ENCODE data around the gene PAX6.

The PAX6 gene

DNA sequence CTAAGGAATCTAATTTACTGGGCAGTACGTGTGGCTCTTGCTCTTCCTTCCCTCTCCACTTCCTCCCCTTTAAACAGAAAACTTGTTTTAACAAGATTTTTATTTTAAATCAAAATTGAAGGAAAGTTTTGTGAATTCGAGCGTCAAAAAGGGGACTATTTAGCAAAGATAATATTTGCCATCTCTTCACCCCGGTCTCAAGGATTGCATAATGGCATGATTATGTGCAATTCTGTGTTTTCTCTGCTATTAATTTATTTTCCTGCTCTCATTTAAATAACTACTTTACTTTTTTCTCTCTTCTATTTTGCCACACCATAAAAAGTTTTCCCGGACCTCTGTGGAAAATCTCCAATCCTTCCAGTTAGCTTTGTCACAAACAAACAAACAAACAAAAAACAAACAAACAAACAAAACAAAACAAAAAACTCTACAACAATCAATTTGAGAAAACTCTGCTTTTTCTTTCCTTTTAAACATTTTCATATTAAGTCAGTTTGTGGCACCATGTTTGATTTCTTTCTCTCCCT lies 10.2 kb upstream of the PAX6 start:
- Histone ChIP-seq H3K36me3 (ENCODE audit: control insufficient read depth, insufficient read depth, low read length, severe bottlenecking) (no peaks in the 10 kb centered on the region), H3K9ac (ENCODE audit: low read length) (no peak overlapping the region), H3K4me1 (ENCODE audit: control insufficient read depth, insufficient read depth, low read length) (peaks cover 4% of the 10 kb centered on the region), H3K27me3 (replicated peaks; ENCODE audit: control insufficient read depth, insufficient read depth, low read length) (peaks cover 96% of the 10 kb centered on the region), H3K9me3 (ENCODE audit: control insufficient read depth, low read length) (no peaks in the 10 kb centered on the region), H3K4me3 (ENCODE audit: low read length) (no peak overlapping the region)
- no peak for DNase-seq (ENCODE audit: low read depth)

GRCh38 chr11:31820438-31820818 lies 9.3 kb upstream of the PAX6 start:
- H3K36me3 ChIP-seq (ENCODE audit: control insufficient read depth, insufficient read depth, low read length, severe bottlenecking), result no peaks in the 10 kb centered on the region
- H3K27me3 ChIP-seq (replicated peaks; ENCODE audit: control insufficient read depth, insufficient read depth, low read length), result peaks cover 95% of the 10 kb centered on the region
- H3K4me1 ChIP-seq (ENCODE audit: control insufficient read depth, insufficient read depth, low read length), result peaks cover 8% of the 10 kb centered on the region
- H3K9ac ChIP-seq (ENCODE audit: low read length), result no peak overlapping the region
- H3K4me3 ChIP-seq (ENCODE audit: low read length), result no peak overlapping the region
- no peaks in the 10 kb centered on the region for H3K9me3 ChIP-seq (ENCODE audit: control insufficient read depth, low read length)
- DNase-seq (ENCODE audit: low read depth), result no peak

- Histone ChIP-seq H3K4me1 (ENCODE audit: control insufficient read depth, insufficient read depth, low read length) (peaks cover 8% of the 10 kb centered on the region), H3K9me3 (ENCODE audit: control insufficient read depth, low read length) (no peaks in the 10 kb centered on the region), H3K9ac (ENCODE audit: low read length) (no peak overlapping the region), H3K36me3 (ENCODE audit: control insufficient read depth, insufficient read depth, low read length, severe bottlenecking) (no peaks in the 10 kb centered on the region), H3K4me3 (ENCODE audit: low read length) (no peak overlapping the region), H3K27me3 (replicated peaks; ENCODE audit: control insufficient read depth, insufficient read depth, low read length) (peaks cover 95% of the 10 kb centered on the region)
- no peak for DNase-seq (ENCODE audit: low read depth)
Measured at GRCh38 chr11:31819621-31820437, 8.7 kb upstream of the PAX6 start.

- Histone ChIP-seq H3K9ac (ENCODE audit: low read length) (no peak overlapping the region), H3K27me3 (replicated peaks; ENCODE audit: control insufficient read depth, insufficient read depth, low read length) (peaks cover 94% of the 10 kb centered on the region), H3K9me3 (ENCODE audit: control insufficient read depth, low read length) (no peaks in the 10 kb centered on the region), H3K4me1 (ENCODE audit: control insufficient read depth, insufficient read depth, low read length) (peaks cover 8% of the 10 kb centered on the region), H3K36me3 (ENCODE audit: control insufficient read depth, insufficient read depth, low read length, severe bottlenecking) (no peaks in the 10 kb centered on the region), H3K4me3 (ENCODE audit: low read length) (no peak overlapping the region)
- DNase-seq (ENCODE audit: low read depth), result no peak
Measured at GRCh38 chr11:31818874-31819331, 7.8 kb upstream of the PAX6 start.

DNA sequence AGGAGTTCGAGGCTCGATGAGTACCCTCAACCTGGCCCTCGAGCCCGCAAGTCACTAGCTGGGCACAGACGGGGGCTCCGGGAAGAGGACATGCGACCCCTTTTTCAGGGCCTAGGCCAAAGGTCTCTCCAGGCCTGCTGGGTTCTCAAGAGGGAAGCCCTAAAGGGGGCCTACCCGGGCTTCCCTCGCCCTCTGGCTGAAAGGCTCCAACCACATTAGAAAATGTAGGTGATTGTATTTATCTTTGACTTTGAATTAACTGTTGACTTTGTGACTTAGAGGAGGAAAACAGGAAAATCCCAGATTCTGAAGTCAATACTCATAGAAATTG lies 7.3 kb upstream of the PAX6 start:
- no peaks in the 10 kb centered on the region for H3K9me3 ChIP-seq (ENCODE audit: control insufficient read depth, low read length)

GRCh38 chr11:31817621-31818424 lies 6.7 kb upstream of the PAX6 start:
- no peaks in the 10 kb centered on the region for H3K36me3 ChIP-seq (ENCODE audit: control insufficient read depth, insufficient read depth, low read length, severe bottlenecking)
- no peak overlapping the region for H3K9ac ChIP-seq (ENCODE audit: low read length)
- no peaks in the 10 kb centered on the region for H3K9me3 ChIP-seq (ENCODE audit: control insufficient read depth, low read length)
- H3K27me3 ChIP-seq (replicated peaks; ENCODE audit: control insufficient read depth, insufficient read depth, low read length), result peaks cover 91% of the 10 kb centered on the region
- peaks cover 11% of the 10 kb centered on the region for H3K4me1 ChIP-seq (ENCODE audit: control insufficient read depth, insufficient read depth, low read length)
- H3K4me3 ChIP-seq (ENCODE audit: low read length), result no peak overlapping the region
- no peak for DNase-seq (ENCODE audit: low read depth)

More for the DNA sequence above, 7.3 kb upstream of the PAX6 start:
- no peak for DNase-seq (ENCODE audit: low read depth)
- Histone ChIP-seq H3K36me3 (ENCODE audit: control insufficient read depth, insufficient read depth, low read length, severe bottlenecking) (no peaks in the 10 kb centered on the region), H3K27me3 (replicated peaks; ENCODE audit: control insufficient read depth, insufficient read depth, low read length) (peaks cover 93% of the 10 kb centered on the region), H3K4me3 (ENCODE audit: low read length) (no peak overlapping the region), H3K4me1 (ENCODE audit: control insufficient read depth, insufficient read depth, low read length) (peaks cover 8% of the 10 kb centered on the region), H3K9ac (ENCODE audit: low read length) (no peak overlapping the region)

- H3K9me3 ChIP-seq (ENCODE audit: control insufficient read depth, low read length), result no peaks in the 10 kb centered on the region
- no peaks in the 10 kb centered on the region for H3K36me3 ChIP-seq (ENCODE audit: control insufficient read depth, insufficient read depth, low read length, severe bottlenecking)
- H3K4me1 ChIP-seq (ENCODE audit: control insufficient read depth, insufficient read depth, low read length), result peaks cover 15% of the 10 kb centered on the region
- DNase-seq (ENCODE audit: low read depth), result no peak
- no peak overlapping the region for H3K9ac ChIP-seq (ENCODE audit: low read length)
- H3K27me3 ChIP-seq (replicated peaks; ENCODE audit: control insufficient read depth, insufficient read depth, low read length), result peaks cover 91% of the 10 kb centered on the region
- H3K4me3 ChIP-seq (ENCODE audit: low read length), result no peak overlapping the region
Measured at GRCh38 chr11:31817054-31817620, 6.0 kb upstream of the PAX6 start.

GRCh38 chr11:31816468-31817053 lies 5.4 kb upstream of the PAX6 start:
- peaks cover 15% of the 10 kb centered on the region for H3K4me1 ChIP-seq (ENCODE audit: control insufficient read depth, insufficient read depth, low read length)
- H3K9ac ChIP-seq (ENCODE audit: low read length), result no peak overlapping the region
- peaks cover 85% of the 10 kb centered on the region for H3K27me3 ChIP-seq (replicated peaks; ENCODE audit: control insufficient read depth, insufficient read depth, low read length)
- H3K4me3 ChIP-seq (ENCODE audit: low read length), result no peak overlapping the region
- H3K9me3 ChIP-seq (ENCODE audit: control insufficient read depth, low read length), result no peaks in the 10 kb centered on the region
- H3K36me3 ChIP-seq (ENCODE audit: control insufficient read depth, insufficient read depth, low read length, severe bottlenecking), result no peaks in the 10 kb centered on the region
- no peak for DNase-seq (ENCODE audit: low read depth)

DNA sequence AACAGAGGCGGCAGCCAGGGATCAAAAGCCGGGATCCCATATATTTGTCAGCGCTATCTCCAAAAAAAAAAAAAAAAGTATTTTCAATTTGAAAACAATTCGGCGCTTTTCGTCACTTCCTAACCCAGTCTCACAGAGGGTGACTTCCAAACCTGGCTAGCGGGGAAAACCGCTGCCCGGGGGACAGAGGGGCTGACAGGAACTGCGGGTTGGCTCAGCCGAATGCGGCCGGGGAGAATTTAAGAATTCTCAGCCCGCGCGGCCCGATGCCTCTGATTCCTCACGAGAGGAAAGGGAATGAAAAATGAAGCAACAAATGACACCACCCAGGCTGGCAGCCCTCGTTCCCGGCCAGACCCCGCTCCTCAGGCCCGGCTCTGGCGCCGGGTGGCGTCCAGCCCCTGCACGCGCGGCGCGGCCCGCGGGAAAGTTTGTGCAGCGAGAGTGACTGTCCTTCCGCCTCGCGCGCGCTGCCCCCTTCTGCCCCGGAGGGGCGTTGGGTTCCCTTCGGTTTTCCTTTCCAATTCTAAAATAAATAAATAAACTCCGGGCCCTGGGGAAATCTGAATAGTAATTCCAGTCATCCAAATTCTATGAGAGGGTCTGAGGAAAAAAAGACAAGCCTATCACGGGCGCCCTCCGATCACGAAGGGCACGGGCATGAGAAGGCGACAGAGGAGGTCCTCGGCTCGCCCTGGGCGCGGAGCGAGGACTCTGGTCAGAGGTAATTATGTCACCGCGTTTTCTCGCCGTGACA lies 4.8 kb upstream of the PAX6 start:
- peak overlapping the region; percentile 59 for H3K4me3 ChIP-seq (ENCODE audit: low read length)
- H3K27me3 ChIP-seq (replicated peaks; ENCODE audit: control insufficient read depth, insufficient read depth, low read length), result peaks cover 84% of the 10 kb centered on the region
- no peak overlapping the region for H3K9ac ChIP-seq (ENCODE audit: low read length)
- no peaks in the 10 kb centered on the region for H3K9me3 ChIP-seq (ENCODE audit: control insufficient read depth, low read length)
- peaks cover 15% of the 10 kb centered on the region for H3K4me1 ChIP-seq (ENCODE audit: control insufficient read depth, insufficient read depth, low read length)
- peak; percentile 32 for DNase-seq (ENCODE audit: low read depth)
- no peaks in the 10 kb centered on the region for H3K36me3 ChIP-seq (ENCODE audit: control insufficient read depth, insufficient read depth, low read length, severe bottlenecking)

GRCh38 chr11:31814176-31814868 lies 3.2 kb upstream of the PAX6 start:
- peaks cover 15% of the 10 kb centered on the region for H3K4me1 ChIP-seq (ENCODE audit: control insufficient read depth, insufficient read depth, low read length)
- no peaks in the 10 kb centered on the region for H3K36me3 ChIP-seq (ENCODE audit: control insufficient read depth, insufficient read depth, low read length, severe bottlenecking)
- H3K27me3 ChIP-seq (replicated peaks; ENCODE audit: control insufficient read depth, insufficient read depth, low read length), result peaks cover 81% of the 10 kb centered on the region
- no peak overlapping the region for H3K4me3 ChIP-seq (ENCODE audit: low read length)
- DNase-seq (ENCODE audit: low read depth), result no peak
- no peak overlapping the region for H3K9ac ChIP-seq (ENCODE audit: low read length)
- no peaks in the 10 kb centered on the region for H3K9me3 ChIP-seq (ENCODE audit: control insufficient read depth, low read length)

Measured in adipocyte (in vitro differentiated cells).